Nephron progenitor cell (in vitro differentiated cells): ENCODE measurements around the gene EPB41L5.
"Not testable (repeated sequence)": the region's sequence is repeated elsewhere in the genome, so short reads cannot be mapped to it uniquely, and the experiment has no call there.

Experiments used
- DNase-seq: peaks from one replicate; pipeline ENCODE4 v3.0.0; 2021
- H3K27ac Mint-ChIP-seq: 2 replicates; pipeline ENCODE4 v1.8.0; 2021; ENCODE audit warnings: mild to moderate bottlenecking, moderate library complexity, mixed read lengths
- H3K27me3 Mint-ChIP-seq: 2 replicates; pipeline ENCODE4 v1.8.0; 2021; ENCODE audit warnings: mild to moderate bottlenecking, low read depth, mixed read lengths; ENCODE audit not compliant: poor library complexity
- H3K36me3 Mint-ChIP-seq: 2 replicates; pipeline ENCODE4 v1.8.0; 2021; ENCODE audit warnings: low read depth, mixed read lengths
- H3K4me1 Mint-ChIP-seq: 2 replicates; pipeline ENCODE4 v1.8.0; 2021; ENCODE audit warnings: mixed read lengths
- H3K4me3 Mint-ChIP-seq: 2 replicates; pipeline ENCODE4 v1.8.0; 2021; ENCODE audit warnings: mild to moderate bottlenecking, moderate library complexity, mixed read lengths
- H3K9me3 Mint-ChIP-seq: 2 replicates; pipeline ENCODE4 v1.8.0; 2021; ENCODE audit warnings: mild to moderate bottlenecking, moderate library complexity, mixed read lengths
- TF ChIP-seq, protein P1 (sequence below): fragments of 200-600 bp; sonication (generic); IDR thresholded peaks from 2 replicates; pipeline ENCODE4 v1.5.0; 2021; ENCODE audit warnings: antibody characterized with exemption

Gene EPB41L5

DNA sequence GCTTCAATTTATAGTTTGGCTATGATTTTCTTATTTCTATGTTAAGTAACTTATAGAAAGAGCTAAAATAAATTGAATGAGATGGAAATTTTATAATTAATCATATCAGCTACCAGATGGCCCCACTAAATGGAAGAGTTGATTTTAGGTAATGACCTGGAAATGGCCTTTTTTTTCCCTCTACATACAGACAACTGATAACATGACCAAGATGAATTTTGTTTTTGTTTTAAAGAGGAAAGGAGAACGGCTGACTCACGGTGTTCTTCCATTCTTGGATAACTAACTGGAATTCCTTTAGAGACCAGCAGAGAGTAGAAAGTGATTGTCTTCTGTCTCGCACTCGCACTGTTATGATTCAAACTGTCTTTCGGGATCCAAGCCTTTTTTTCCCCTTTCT lies 119.3 kb downstream of the EPB41L5 start:
- Mint-ChIP-seq H3K27me3 (no peaks in the 10 kb centered on the region), H3K4me1 (no peaks in the 10 kb centered on the region), H3K27ac (no peak overlapping the region), H3K36me3 (peaks cover 80% of the 10 kb centered on the region), H3K9me3 (peaks cover 46% of the 10 kb centered on the region), H3K4me3 (no peak overlapping the region)
- no peak for DNase-seq
- TF ChIP-seq, protein P1, sequence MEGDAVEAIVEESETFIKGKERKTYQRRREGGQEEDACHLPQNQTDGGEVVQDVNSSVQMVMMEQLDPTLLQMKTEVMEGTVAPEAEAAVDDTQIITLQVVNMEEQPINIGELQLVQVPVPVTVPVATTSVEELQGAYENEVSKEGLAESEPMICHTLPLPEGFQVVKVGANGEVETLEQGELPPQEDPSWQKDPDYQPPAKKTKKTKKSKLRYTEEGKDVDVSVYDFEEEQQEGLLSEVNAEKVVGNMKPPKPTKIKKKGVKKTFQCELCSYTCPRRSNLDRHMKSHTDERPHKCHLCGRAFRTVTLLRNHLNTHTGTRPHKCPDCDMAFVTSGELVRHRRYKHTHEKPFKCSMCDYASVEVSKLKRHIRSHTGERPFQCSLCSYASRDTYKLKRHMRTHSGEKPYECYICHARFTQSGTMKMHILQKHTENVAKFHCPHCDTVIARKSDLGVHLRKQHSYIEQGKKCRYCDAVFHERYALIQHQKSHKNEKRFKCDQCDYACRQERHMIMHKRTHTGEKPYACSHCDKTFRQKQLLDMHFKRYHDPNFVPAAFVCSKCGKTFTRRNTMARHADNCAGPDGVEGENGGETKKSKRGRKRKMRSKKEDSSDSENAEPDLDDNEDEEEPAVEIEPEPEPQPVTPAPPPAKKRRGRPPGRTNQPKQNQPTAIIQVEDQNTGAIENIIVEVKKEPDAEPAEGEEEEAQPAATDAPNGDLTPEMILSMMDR: no peak

DNA sequence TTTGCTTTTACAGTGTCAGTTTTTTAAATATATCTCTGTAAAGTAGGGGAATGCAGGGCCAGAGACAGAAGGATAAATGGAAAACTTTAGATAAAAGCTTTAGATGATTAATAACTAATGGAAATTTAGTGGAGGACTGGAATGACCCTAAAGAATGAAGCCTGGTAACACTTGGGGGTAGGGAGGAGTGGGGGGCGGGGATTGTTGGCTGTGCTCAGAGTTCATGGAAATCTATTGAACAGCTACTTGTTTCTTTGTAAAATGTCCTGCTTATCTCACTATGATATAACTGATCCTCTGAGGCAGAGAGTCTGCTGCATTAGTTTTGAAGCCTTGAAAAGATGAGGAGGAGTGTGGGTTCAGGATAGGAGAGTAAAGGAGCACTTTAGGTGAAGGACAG lies 119.8 kb downstream of the EPB41L5 start:
- TF ChIP-seq, protein P1: no peak
- H3K4me3 Mint-ChIP-seq: no peak overlapping the region
- peaks cover 50% of the 10 kb centered on the region for H3K9me3 Mint-ChIP-seq
- no peak for DNase-seq
- H3K27me3 Mint-ChIP-seq: no peaks in the 10 kb centered on the region
- no peak overlapping the region for H3K27ac Mint-ChIP-seq
- H3K36me3 Mint-ChIP-seq: peaks cover 85% of the 10 kb centered on the region
- no peaks in the 10 kb centered on the region for H3K4me1 Mint-ChIP-seq

DNA sequence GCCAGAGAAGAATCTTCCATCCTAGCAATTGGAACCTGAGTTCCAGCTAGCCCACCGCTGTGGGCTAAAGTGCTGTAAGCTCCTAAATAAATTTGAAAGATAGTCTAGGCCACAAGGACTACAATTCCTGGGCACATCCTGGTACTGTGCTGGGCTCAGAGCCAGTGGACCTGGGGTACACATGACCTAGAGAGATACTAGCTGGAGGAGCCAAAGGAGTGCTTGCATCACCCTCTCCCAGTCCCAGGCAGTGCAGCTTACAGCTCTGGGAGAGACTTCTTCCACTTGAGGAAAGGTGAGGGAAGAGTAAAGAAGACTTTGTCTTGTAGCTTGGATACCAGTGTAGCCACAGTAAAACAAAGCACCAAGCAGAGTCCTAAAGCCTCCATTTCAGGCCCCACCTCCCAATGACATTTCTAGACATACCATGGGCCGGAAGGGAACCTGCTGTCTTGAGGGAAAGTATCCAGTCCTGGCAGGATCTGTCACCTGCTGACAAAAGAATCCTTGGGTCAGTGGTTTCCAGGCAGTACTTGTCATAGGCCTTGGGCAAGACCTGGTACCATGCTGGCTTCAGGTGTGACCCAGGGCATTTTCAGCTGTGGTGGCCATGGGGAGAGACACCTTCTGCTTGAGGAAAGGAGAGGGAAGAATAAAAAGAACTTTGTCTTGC lies 120.8 kb downstream of the EPB41L5 start:
- DNase-seq: no peak
- H3K4me3 Mint-ChIP-seq: no peak overlapping the region
- peaks cover 55% of the 10 kb centered on the region for H3K9me3 Mint-ChIP-seq
- no peaks in the 10 kb centered on the region for H3K4me1 Mint-ChIP-seq
- H3K27ac Mint-ChIP-seq: no peak overlapping the region
- TF ChIP-seq, protein P1: no peak
- H3K27me3 Mint-ChIP-seq: no peaks in the 10 kb centered on the region
- peaks cover 89% of the 10 kb centered on the region for H3K36me3 Mint-ChIP-seq

DNA sequence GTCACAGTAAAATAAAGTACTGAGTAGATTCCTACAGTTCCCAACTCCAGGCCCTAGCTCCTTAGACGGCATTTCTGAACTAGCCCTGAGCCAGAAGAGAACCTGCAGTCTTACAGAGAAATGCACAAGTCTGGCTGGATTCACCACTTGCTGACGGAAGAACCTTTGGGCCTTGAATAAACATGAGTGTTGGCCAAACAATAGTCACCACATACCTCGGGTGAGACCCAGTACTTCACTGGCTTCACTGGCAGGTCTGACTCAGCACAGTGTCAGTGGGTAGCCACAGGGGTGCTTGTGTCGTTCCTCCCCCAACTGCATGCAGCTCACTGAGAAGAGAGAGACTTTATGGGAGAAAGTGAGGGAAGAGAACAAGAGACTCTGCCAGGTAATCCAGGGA lies 121.4 kb downstream of the EPB41L5 start:
- Mint-ChIP-seq H3K27me3 (no peaks in the 10 kb centered on the region), H3K9me3 (peaks cover 59% of the 10 kb centered on the region), H3K27ac (no peak overlapping the region), H3K4me1 (no peaks in the 10 kb centered on the region), H3K4me3 (no peak overlapping the region), H3K36me3 (peaks cover 90% of the 10 kb centered on the region)
- no peak for DNase-seq
- TF ChIP-seq, protein P1: no peak

DNA sequence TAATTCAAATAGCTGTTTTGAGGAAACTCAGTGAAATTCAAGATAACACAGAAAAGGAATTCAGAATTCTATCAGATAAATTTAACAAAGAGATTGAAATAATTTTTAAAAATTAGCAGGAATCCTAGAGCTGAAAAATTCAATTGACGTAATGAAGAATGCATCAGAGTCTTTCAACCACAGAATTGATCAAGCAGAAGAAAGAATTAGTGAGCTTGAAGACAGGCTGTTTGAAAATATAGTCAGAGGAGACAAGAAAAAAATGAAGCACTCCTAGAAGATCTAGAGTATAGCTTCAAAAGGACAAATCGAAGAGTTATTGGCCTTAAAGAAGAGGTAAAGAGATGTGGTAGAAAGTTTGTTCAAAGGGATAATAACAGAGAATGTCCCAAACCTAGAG lies 122.1 kb downstream of the EPB41L5 start:
- H3K9me3 Mint-ChIP-seq: peaks cover 59% of the 10 kb centered on the region

DNA sequence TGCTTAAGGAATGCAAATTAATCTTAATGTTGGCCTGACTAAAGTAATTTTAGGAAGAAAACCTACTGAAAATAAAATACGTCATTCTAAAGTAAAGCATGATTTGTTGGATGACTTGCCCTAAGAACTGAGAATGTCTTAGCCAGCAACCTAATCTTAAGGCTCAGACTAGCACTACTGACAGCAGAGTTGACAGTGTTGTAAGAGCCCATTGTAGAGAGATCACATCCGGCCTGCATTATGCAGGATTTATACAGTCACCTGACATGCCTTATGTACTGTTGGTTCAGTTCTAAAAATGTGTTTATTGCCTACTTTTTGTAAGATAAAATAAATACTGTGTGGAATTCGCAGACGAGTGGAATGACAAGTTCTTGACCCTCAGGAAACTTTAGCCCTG lies 128.0 kb downstream of the EPB41L5 start:
- no peaks in the 10 kb centered on the region for H3K4me1 Mint-ChIP-seq
- H3K9me3 Mint-ChIP-seq: peaks cover 25% of the 10 kb centered on the region
- peaks cover 57% of the 10 kb centered on the region for H3K36me3 Mint-ChIP-seq
- TF ChIP-seq, protein P1: no peak
- no peaks in the 10 kb centered on the region for H3K27me3 Mint-ChIP-seq
- DNase-seq: no peak
- H3K27ac Mint-ChIP-seq: no peak overlapping the region
- H3K4me3 Mint-ChIP-seq: no peak overlapping the region

More for the DNA sequence above, 122.1 kb downstream of the EPB41L5 start:
- not testable (repeated sequence) for DNase-seq, H3K27me3 Mint-ChIP-seq, H3K27ac Mint-ChIP-seq, H3K4me1 Mint-ChIP-seq, H3K4me3 Mint-ChIP-seq
- peaks cover 85% of the 10 kb centered on the region for H3K36me3 Mint-ChIP-seq
